K562 (cell line): ENCODE data around the gene CPNE1. TPM values are rescaled to one million over a fixed set of nuclear protein-coding genes. Genes with fewer than 3 reads are reported as not detected.

ENCODE experiments used
- BCL6 ChIP-seq: fragments of 250-450 bp; sonication (Bioruptor Pico); IDR thresholded peaks from 2 replicates; pipeline ENCODE4 v1.4.0; 2020
- BDP1 ChIP-seq: IDR thresholded peaks from 3 replicates; pipeline ENCODE4 v1.6.1; 2011; ENCODE audit not compliant: insufficient read length, insufficient read depth
- CHD1 ChIP-seq: fragments of 200-600 bp; sonication (generic); IDR thresholded peaks from one replicate; pipeline ENCODE4 v1.6.1; 2012; ENCODE audit warnings: mild to moderate bottlenecking, moderate library complexity, low read length, inconsistent platforms
- CSDE1 ChIP-seq, 2 experiments: fragments of 450-650 bp; IDR thresholded peaks; 2 replicates each; pipeline ENCODE4 v1.6.1; 2016; ENCODE audit warnings: mild to moderate bottlenecking in 1 of 2
- ELF1 ChIP-seq: fragments of 200-800 bp; sonication (Bioruptor generic); IDR thresholded peaks from 2 replicates; pipeline ENCODE4 v1.6.1; 2016; ENCODE audit warnings: missing genetic modification characterization, missing compliant biosample characterization
- FOXA1 ChIP-seq: fragments of 450-650 bp; IDR thresholded peaks from 2 replicates; pipeline ENCODE4 v1.6.1; 2016; ENCODE audit warnings: mild to moderate bottlenecking, borderline replicate concordance
- FOXJ2 ChIP-seq: fragments of 200-800 bp; sonication (Bioruptor generic); IDR thresholded peaks from 2 replicates; pipeline ENCODE4 v1.6.1; 2016; ENCODE audit warnings: missing genetic modification characterization, missing compliant biosample characterization
- GABPB2 ChIP-seq: fragments of 250-450 bp; sonication (Bioruptor Pico); conservative IDR thresholded peaks from 2 replicates; pipeline ENCODE4 v1.5.1; 2021; ENCODE audit warnings: mild to moderate bottlenecking
- GATAD2B ChIP-seq: fragments of 450-650 bp; IDR thresholded peaks from 2 replicates; pipeline ENCODE4 v1.6.1; 2017; ENCODE audit warnings: mild to moderate bottlenecking, borderline replicate concordance
- NFE2 ChIP-seq: IDR thresholded peaks from 2 replicates; pipeline ENCODE4 v1.6.1; 2014; ENCODE audit warnings: antibody characterized with exemption, low read depth
- NFIC ChIP-seq: fragments of 450-650 bp; IDR thresholded peaks from 2 replicates; pipeline ENCODE4 v1.6.1; 2017; ENCODE audit warnings: mild to moderate bottlenecking, inconsistent platforms
- NFXL1 ChIP-seq: fragments of 450-650 bp; formaldehyde crosslinking; IDR thresholded peaks from 2 replicates; pipeline ENCODE4 v1.4.0; 2021; ENCODE audit warnings: mild to moderate bottlenecking
- NFYB ChIP-seq: IDR thresholded peaks from 2 replicates; pipeline ENCODE4 v1.6.1; 2011; ENCODE audit warnings: mild to moderate bottlenecking, moderate library complexity; ENCODE audit not compliant: insufficient read length; ENCODE audit errors: extremely low read depth
- PHF21A ChIP-seq: fragments of 450-650 bp; IDR thresholded peaks from 2 replicates; pipeline ENCODE4 v1.6.1; 2017; ENCODE audit warnings: low read depth, borderline replicate concordance
- RHOXF2B ChIP-seq: fragments of 250-450 bp; sonication (Bioruptor Pico); conservative IDR thresholded peaks from 2 replicates; pipeline ENCODE4 v1.5.1; 2021
- RUNX1 ChIP-seq: sonication (generic); IDR thresholded peaks from 2 replicates; pipeline ENCODE4 v1.6.1; 2016; ENCODE audit warnings: antibody characterized with exemption, low read depth
- TAF1 ChIP-seq: IDR thresholded peaks from 2 replicates; pipeline ENCODE4 v1.6.1; 2011; ENCODE audit warnings: mild to moderate bottlenecking, low read length, moderate library complexity; ENCODE audit not compliant: insufficient read depth, control insufficient read depth, severe bottlenecking; ENCODE audit errors: extremely low read depth
- U2AF2 ChIP-seq: fragments of 200-400 bp; formaldehyde crosslinking; optimal IDR thresholded peaks from 2 replicates; pipeline ENCODE3; 2017; ENCODE audit warnings: low read depth, mild to moderate bottlenecking, low read length
- ZFP1 ChIP-seq: fragments of 450-650 bp; formaldehyde crosslinking; IDR thresholded peaks from 2 replicates; pipeline ENCODE4 v1.4.0; 2020; ENCODE audit warnings: mild to moderate bottlenecking, mixed read lengths
- ZNF175 ChIP-seq: fragments of 200-800 bp; sonication (Bioruptor generic); IDR thresholded peaks from 2 replicates; pipeline ENCODE4 v1.6.1; 2016; ENCODE audit warnings: low read depth, mild to moderate bottlenecking, missing genetic modification characterization, missing compliant biosample characterization
- ZNF586 ChIP-seq: fragments of 450-650 bp; formaldehyde crosslinking; conservative IDR thresholded peaks from 2 replicates; pipeline ENCODE4 v1.4.0; 2020; ENCODE audit warnings: mild to moderate bottlenecking, moderate library complexity
- ZNF785 ChIP-seq: fragments of 250-450 bp; sonication (Bioruptor Pico); IDR thresholded peaks from 2 replicates; pipeline ENCODE4 v1.4.0; 2020; ENCODE audit warnings: mild to moderate bottlenecking
- polyA plus RNA-seq, 8 experiments: library from polyadenylated mRNA; depleted of rRNA in 4 of 8; stranded (reverse) in 5 of 8; unstranded in 3 of 8; fragments of >200 nt; fragmentation: Nextera tagmentation in 2 of 8; fragmentation: Illumina TruSeq in 1 of 8; extraction: Ambion mirVana in 2 of 8; extraction: Trizol in 1 of 8; gene quantifications; 2 replicates each; pipeline versions ENCODE4 v1.2.1 to v1.2.3, GENCODE V29; 2011 to 2014; ENCODE audit warnings: inconsistent platforms in 1 of 8, missing spikeins in 1 of 8
- total RNA-seq, 7 experiments: library from RNA; depleted of rRNA in 6 of 7; stranded (reverse); fragments of >200 nt in 6 of 7; fragmentation: Illumina TruSeq in 2 of 7; extraction: Trizol in 2 of 7; gene quantifications; 2 replicates each; pipeline versions ENCODE4 v1.2.1 to v1.2.3, GENCODE V29; 2011 to 2021; ENCODE audit warnings: low replicate concordance in 1 of 7
- TF ChIP-seq, protein P1 (sequence below): IDR thresholded peaks from 2 replicates; pipeline ENCODE4 v1.6.1; 2012; ENCODE audit warnings: low read depth, low read length, improper control_type of control experiment, borderline replicate concordance
- TF ChIP-seq, protein P2 (sequence below): fragments of 200-400 bp; formaldehyde crosslinking; IDR thresholded peaks from 2 replicates; pipeline ENCODE4 v1.6.1; 2017; ENCODE audit warnings: mild to moderate bottlenecking, low read depth, low read length, moderate library complexity
- TF ChIP-seq, protein P3 (sequence below): fragments of 450-650 bp; IDR thresholded peaks from 2 replicates; pipeline ENCODE4 v1.6.1; 2018; ENCODE audit warnings: mild to moderate bottlenecking, low read depth; ENCODE audit not compliant: partially characterized antibody

CPNE1 gene
- total and polyA plus RNA-seq, 9 of the 15 experiments (the other 6 are each of a cell fraction or from before 2014, with no cell fraction given) = 42.1 to 102 (median 56.0) TPM

DNA sequence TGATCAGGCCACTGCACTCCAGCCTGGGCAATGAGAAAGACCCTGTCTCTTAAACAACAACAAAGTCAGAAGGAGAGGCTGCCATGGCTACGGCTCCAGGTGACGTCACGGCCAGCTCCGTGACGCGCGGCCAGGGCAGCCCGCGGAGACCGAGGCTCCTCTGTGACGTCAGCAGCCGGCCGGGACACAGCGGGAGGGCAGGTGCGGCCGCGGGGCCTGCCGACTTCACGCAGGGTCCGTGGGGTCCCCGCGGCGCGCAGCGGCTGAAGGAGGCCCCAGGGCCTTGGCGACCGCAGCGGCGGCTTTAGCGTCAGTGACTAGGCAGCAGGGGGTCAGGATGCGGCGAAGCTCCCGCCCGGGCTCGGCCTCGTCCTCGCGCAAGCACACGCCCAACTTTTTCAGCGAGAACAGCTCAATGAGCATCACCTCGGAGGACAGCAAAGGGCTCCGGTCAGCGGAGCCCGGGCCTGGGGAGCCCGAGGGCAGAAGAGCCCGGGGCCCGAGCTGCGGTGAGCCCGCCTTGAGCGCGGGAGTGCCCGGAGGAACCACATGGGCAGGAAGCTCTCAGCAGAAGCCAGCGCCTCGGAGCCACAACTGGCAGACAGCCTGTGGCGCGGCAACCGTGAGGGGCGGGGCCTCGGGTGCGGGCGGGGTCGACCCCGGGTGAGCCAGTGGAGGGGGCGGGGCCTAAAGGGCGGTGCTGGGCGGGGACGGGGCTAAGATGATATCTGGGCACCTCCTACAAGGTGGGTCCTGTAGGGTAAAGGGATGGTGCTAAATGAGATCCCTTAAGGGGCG lies 48.8 kb downstream of the CPNE1 start, which contains the start of gene SPAG4 (continued):
- no peak for TF ChIP-seq FOXA1
- TF ChIP-seq BCL6 (CRISPR knock-in tag) = no peak
- TF ChIP-seq PHF21A = no peak
- TF ChIP-seq GATAD2B = no peak
- TF ChIP-seq RHOXF2B (CRISPR knock-in tag) = no peak
- TF ChIP-seq BDP1 = no peak
- TF ChIP-seq ZNF785 (CRISPR knock-in tag) = no peak
- TF ChIP-seq, protein P1, sequence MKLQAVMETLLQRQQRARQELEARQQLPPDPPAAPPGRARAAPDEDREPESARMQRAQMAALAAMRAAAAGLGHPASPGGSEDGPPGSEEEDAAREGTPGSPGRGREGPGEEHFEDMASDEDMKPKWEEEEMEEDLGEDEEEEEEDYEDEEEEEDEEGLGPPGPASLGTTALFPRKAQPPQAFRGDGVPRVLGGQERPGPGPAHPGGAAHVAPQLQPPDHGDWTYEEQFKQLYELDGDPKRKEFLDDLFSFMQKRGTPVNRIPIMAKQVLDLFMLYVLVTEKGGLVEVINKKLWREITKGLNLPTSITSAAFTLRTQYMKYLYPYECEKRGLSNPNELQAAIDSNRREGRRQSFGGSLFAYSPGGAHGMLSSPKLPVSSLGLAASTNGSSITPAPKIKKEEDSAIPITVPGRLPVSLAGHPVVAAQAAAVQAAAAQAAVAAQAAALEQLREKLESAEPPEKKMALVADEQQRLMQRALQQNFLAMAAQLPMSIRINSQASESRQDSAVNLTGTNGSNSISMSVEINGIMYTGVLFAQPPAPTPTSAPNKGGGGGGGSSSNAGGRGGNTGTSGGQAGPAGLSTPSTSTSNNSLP = no peak
- no peak; the same call in none of the 2 replicates for TF ChIP-seq NFIC
- TF ChIP-seq, protein P2, sequence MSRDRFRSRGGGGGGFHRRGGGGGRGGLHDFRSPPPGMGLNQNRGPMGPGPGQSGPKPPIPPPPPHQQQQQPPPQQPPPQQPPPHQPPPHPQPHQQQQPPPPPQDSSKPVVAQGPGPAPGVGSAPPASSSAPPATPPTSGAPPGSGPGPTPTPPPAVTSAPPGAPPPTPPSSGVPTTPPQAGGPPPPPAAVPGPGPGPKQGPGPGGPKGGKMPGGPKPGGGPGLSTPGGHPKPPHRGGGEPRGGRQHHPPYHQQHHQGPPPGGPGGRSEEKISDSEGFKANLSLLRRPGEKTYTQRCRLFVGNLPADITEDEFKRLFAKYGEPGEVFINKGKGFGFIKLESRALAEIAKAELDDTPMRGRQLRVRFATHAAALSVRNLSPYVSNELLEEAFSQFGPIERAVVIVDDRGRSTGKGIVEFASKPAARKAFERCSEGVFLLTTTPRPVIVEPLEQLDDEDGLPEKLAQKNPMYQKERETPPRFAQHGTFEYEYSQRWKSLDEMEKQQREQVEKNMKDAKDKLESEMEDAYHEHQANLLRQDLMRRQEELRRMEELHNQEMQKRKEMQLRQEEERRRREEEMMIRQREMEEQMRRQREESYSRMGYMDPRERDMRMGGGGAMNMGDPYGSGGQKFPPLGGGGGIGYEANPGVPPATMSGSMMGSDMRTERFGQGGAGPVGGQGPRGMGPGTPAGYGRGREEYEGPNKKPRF = no peak
- TF ChIP-seq ZFP1 = no peak
- TF ChIP-seq, protein P3, sequence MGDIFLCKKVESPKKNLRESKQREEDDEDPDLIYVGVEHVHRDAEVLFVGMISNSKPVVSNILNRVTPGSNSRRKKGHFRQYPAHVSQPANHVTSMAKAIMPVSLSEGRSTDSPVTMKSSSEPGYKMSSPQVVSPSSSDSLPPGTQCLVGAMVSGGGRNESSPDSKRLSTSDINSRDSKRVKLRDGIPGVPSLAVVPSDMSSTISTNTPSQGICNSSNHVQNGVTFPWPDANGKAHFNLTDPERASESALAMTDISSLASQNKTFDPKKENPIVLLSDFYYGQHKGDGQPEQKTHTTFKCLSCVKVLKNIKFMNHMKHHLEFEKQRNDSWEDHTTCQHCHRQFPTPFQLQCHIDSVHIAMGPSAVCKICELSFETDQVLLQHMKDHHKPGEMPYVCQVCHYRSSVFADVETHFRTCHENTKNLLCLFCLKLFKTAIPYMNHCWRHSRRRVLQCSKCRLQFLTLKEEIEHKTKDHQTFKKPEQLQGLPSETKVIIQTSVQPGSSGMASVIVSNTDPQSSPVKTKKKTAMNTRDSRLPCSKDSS = no peak
- TF ChIP-seq CSDE1 (IDR thresholded peaks at IDR 0.05) = peak in 1 of 2 experiments; percentile 88; a peak in 1 of 4 replicates
- no peak for TF ChIP-seq NFYB
- peak; percentile 52 for TF ChIP-seq TAF1
- no peak for TF ChIP-seq GABPB2
- TF ChIP-seq RUNX1 = no peak
- TF ChIP-seq NFXL1 (CRISPR knock-in tag) = no peak
- 0 out of 2 replicates have a peak, but pooled peaks have one; percentile 24 for TF ChIP-seq NFE2
- no peak; the same call in 1 of the 2 replicates for TF ChIP-seq FOXJ2 (tag)
- no peak for TF ChIP-seq ZNF586 (CRISPR knock-in tag)
- TF ChIP-seq ELF1 (tag) = no peak
- TF ChIP-seq ZNF175 (CRISPR knock-in tag) = peak; percentile 47; the same call in 1 of the 2 replicates
- TF ChIP-seq U2AF2 = no peak
- no peak for TF ChIP-seq CHD1
